Gastroesophageal sphincter (tissue), 4 donors: ENCODE measurements around the gene FHIT. TPM values are rescaled to one million over a fixed set of nuclear protein-coding genes. Genes with fewer than 3 reads are reported as not detected.

Source experiments
- ATAC-seq: fragments of 150-250 bp; one replicate; pipeline ENCODE4 v1.9.1; 2016; ENCODE audit warnings: mild to moderate bottlenecking, moderate library complexity
- H3K27ac ChIP-seq, 4 donors: fragments of 200-600 bp; sonication (generic) in 3 of 4; 1 replicate in 3 of 4; 2 replicates in 1 of 4; pipeline ENCODE4 v1.5.1; 2016 to 2019
- H3K27me3 ChIP-seq: fragments of 200-600 bp; sonication (generic); one replicate; pipeline ENCODE4 v1.5.1; 2019
- H3K36me3 ChIP-seq, 2 donors: fragments of 200-600 bp; sonication (generic); one replicate each; pipeline ENCODE4 v1.5.1; 2019; ENCODE audit warnings: control low read depth in 1 of 2
- H3K4me1 ChIP-seq, 3 donors: fragments of 200-600 bp; sonication (generic); 1 replicate in 2 of 3; 2 replicates in 1 of 3; pipeline ENCODE4 v1.5.1; 2016 to 2019; ENCODE audit warnings: control low read depth in 2 of 3
- H3K4me3 ChIP-seq, 2 donors: fragments of 200-600 bp; sonication (generic); one replicate each; pipeline ENCODE4 v1.5.1; 2019; ENCODE audit warnings: mild to moderate bottlenecking in 1 of 2, moderate library complexity in 1 of 2
- H3K9me3 ChIP-seq, 3 donors: fragments of 200-600 bp; sonication (generic); one replicate each; pipeline ENCODE4 v1.5.1; 2017 to 2019; ENCODE audit warnings: control low read depth in 2 of 3
- CTCF ChIP-seq, 4 experiments: fragments of 200-600 bp in 2 of 4; fragments of 450-650 bp in 2 of 4; sonication (generic) in 1 of 4; IDR thresholded peaks; one replicate each; pipeline ENCODE4 v1.5.1; 2017 to 2019; ENCODE audit warnings: antibody characterized with exemption in 4 of 4, mild to moderate bottlenecking in 2 of 4, moderate library complexity in 2 of 4
- EP300 ChIP-seq: sonication (generic); formaldehyde crosslinking; IDR thresholded peaks from one replicate; pipeline ENCODE4 v1.6.1; 2017; ENCODE audit warnings: antibody characterized with exemption, mild to moderate bottlenecking
- POLR2A ChIP-seq, 2 donors: fragments of 450-650 bp; IDR thresholded peaks; one replicate each; pipeline ENCODE4 v1.6.1; 2017; ENCODE audit warnings: antibody characterized with exemption in 2 of 2, mild to moderate bottlenecking in 2 of 2, moderate library complexity in 1 of 2
- POLR2AphosphoS5 ChIP-seq: sonication (generic); formaldehyde crosslinking; IDR thresholded peaks from one replicate; pipeline ENCODE4 v1.6.1; 2017; ENCODE audit warnings: antibody characterized with exemption
- WGBS, 2 donors: methylation state at CpG; one replicate each; pipeline ENCODE4 v1.1.5; 2018; ENCODE audit warnings: low coverage in 1 of 2; 5-methylcytosine and 5-hydroxymethylcytosine counted together
- total RNA-seq, 4 donors: library from RNA; depleted of rRNA; stranded (reverse); fragments of >200 nt; gene quantifications; one replicate each; pipeline ENCODE4 v1.1.0, GENCODE V29; 2016

FHIT gene
- total RNA-seq, 4 donors from 2014 or later, result 1.4 to 7.3 (median 3.9) TPM

GRCh38 chr3:60708191-60708975 is 542.9 kb downstream of the FHIT start:
- no peaks in the 10 kb centered on the region for H3K36me3 ChIP-seq
- no peaks in the 10 kb centered on the region for H3K4me1 ChIP-seq
- no peaks in the 10 kb centered on the region for H3K27me3 ChIP-seq
- no peak overlapping the region for H3K27ac ChIP-seq
- no peak overlapping the region for H3K4me3 ChIP-seq
- ATAC-seq, result no peak
- TF ChIP-seq EP300 (no peak), POLR2AphosphoS5 (no peak), POLR2A (IDR thresholded peaks at IDR 0.05) (no peak), CTCF (IDR thresholded peaks at IDR 0.05) (no peak)
- WGBS, 2 donors, result 45% methylated on average over 1 of the region's 1 CpG; no CpG with 5 or more reads in 1 of the 2 donors
- peaks cover 0 to 8% (median 0%) of the 10 kb centered on the region in 3 donors for H3K9me3 ChIP-seq

DNA sequence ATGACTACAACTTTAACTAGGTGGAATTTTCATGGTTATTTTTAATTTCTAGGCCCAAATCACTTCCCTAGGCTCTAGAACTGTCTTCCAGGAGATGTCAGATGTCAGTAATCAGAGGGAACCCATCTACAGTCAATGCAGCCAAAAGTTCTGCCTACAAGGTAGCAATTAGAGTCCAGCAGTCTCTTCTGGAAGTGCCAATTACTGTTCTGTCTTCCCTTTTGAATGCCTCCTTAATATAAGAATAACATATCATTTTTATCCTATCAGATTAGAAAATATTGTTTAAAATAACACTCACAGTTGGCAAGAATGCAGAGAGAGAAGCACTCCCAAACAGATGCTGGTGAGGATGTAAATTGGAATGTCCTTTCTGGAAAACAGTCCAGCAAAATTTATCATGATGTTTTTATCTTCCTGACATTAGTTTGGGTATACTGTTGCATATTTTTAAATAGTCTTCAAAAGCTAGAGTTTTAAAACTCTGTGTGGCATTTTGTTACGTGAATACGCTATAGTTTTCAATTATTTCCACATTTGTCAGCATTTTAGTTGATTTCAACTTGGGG is 543.7 kb downstream of the FHIT start:
- Histone ChIP-seq H3K27me3 (no peaks in the 10 kb centered on the region), H3K27ac (no peak overlapping the region), H3K4me1 (no peaks in the 10 kb centered on the region), H3K36me3 (no peaks in the 10 kb centered on the region), H3K9me3 (peaks cover 0 to 8% (median 0%) of the 10 kb centered on the region in 3 donors), H3K4me3 (no peak overlapping the region)
- TF ChIP-seq POLR2A (IDR thresholded peaks at IDR 0.05) (no peak), EP300 (no peak), POLR2AphosphoS5 (no peak), CTCF (IDR thresholded peaks at IDR 0.05) (no peak)
- WGBS, 2 donors, result 17 to 54% methylated on average over 2 of the region's 2 CpGs
- no peak for ATAC-seq

- H3K27me3 ChIP-seq, result no peaks in the 10 kb centered on the region
- 46 to 58% methylated on average over 3 of the region's 3 CpGs for WGBS, 2 donors
- no peak for ATAC-seq
- H3K9me3 ChIP-seq, result peaks cover 0 to 8% (median 0%) of the 10 kb centered on the region in 3 donors
- H3K4me1 ChIP-seq, result no peaks in the 10 kb centered on the region
- no peak overlapping the region for H3K27ac ChIP-seq
- no peak overlapping the region for H3K4me3 ChIP-seq
- no peaks in the 10 kb centered on the region for H3K36me3 ChIP-seq
- TF ChIP-seq EP300, result no peak
- TF ChIP-seq POLR2AphosphoS5, result no peak
Measured at GRCh38 chr3:60703956-60704736, 547.1 kb downstream of the FHIT start.

DNA sequence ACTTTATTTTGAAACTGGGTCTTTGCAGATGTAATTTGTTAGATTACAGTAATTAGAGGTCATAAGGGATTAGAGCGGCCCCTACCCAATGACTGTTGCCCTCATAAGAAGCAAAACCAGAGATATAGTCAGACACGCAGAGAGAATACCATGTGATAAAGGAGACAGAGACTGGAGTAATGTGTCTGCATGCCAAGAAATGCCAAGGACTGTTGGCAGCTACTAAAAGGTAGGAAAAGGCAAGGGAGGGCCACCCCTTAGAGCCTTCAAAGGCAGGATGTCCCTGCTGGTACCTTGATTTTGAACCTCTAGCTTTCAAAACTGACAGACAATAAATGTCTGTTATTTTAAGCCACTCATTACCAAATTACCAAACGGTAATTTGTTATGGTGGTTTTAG is 548.2 kb downstream of the FHIT start:
- no peak for ATAC-seq
- Histone ChIP-seq H3K27me3 (no peaks in the 10 kb centered on the region), H3K4me1 (no peaks in the 10 kb centered on the region), H3K4me3 (no peak overlapping the region), H3K36me3 (no peaks in the 10 kb centered on the region), H3K9me3 (peaks cover 0 to 8% (median 0%) of the 10 kb centered on the region in 3 donors), H3K27ac (no peak overlapping the region)
- TF ChIP-seq POLR2A (IDR thresholded peaks at IDR 0.05) (no peak), EP300 (no peak), POLR2AphosphoS5 (no peak), CTCF (IDR thresholded peaks at IDR 0.05) (no peak)
- 66 to 95% methylated on average over 2 to 3 of the region's 3 CpGs for WGBS, 2 donors

DNA sequence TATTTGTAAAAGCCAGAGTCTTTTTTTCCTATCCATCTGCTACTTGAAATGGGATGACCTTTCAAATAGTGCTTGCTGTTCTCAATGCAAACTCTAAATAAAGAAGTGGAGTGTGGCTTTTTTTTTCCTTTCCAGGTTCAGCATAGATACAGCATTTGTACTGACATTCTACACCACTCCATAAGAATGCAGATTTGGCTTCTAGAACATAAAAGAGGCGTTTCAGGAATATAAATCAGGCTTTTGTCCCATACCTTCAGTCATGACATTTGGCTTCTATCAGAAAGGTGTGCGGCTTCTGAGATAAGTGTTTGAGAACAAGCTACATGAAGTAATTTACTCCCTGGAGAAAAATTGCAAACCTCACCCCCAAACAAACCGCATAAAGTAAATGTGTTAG is 553.1 kb downstream of the FHIT start:
- WGBS, 2 donors, result 56 to 70% methylated on average over 3 of the region's 3 CpGs
- Histone ChIP-seq H3K4me3 (no peak overlapping the region), H3K27ac (no peak overlapping the region), H3K4me1 (no peaks in the 10 kb centered on the region), H3K9me3 (no peaks in the 10 kb centered on the region), H3K36me3 (no peaks in the 10 kb centered on the region), H3K27me3 (no peaks in the 10 kb centered on the region)
- no peak for ATAC-seq
- TF ChIP-seq EP300, result no peak
- TF ChIP-seq POLR2A (IDR thresholded peaks at IDR 0.05), result no peak
- TF ChIP-seq POLR2AphosphoS5, result no peak
